Activated CD4-positive, alpha-beta T cell treated with anti-CD3 and anti-CD28 coated beads for 1 hour (primary cell): ENCODE results near the gene EXOC3L4.

ENCODE experiments used
- DNase-seq: peaks from one replicate; pipeline ENCODE4 v3.0.0-alpha.2; 2020

The EXOC3L4 gene

DNA sequence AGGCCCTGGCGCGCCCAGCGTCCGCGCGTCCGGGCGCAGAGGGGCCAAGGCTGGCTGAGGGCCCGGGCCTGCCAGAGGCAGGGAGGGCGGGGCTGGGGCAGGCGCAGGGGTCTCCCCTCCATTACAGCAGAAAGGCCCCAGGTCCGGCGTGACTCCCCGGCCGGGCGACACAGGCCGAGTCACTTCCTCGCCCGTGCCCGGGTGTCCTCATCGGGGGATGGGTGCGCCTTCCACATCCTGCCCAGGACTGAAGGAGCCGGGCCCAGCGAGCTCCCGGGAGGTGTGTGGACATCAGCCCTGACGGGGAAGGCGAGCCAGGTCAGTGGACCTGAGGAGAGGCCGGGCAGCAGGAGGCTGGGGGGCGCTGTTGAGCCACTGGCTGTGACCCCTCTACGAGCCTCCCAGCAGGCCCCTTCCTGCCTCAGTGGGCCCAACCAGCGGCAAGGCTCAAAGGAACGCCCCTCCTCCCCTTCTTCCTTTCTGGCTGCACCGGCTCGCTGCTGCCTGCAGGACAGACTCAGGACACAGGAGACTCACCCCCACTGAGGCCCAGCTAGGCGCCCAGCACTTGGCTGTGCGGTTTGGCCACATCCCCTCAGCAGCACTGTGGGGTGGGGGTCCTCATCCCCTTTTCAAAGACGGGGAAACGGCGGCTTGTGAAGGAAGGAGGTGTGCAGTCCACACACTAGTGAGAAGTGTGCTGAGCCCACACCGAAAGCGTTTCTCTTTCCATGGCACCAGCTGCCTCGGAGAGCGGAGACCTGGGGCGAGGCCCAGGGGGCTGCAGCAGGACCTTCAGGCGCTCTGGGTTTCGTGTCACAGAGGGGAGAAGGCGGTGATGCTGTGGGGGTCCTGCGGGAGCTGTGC lies 29.3 kb downstream of the EXOC3L4 start:
- no peak for DNase-seq

DNA sequence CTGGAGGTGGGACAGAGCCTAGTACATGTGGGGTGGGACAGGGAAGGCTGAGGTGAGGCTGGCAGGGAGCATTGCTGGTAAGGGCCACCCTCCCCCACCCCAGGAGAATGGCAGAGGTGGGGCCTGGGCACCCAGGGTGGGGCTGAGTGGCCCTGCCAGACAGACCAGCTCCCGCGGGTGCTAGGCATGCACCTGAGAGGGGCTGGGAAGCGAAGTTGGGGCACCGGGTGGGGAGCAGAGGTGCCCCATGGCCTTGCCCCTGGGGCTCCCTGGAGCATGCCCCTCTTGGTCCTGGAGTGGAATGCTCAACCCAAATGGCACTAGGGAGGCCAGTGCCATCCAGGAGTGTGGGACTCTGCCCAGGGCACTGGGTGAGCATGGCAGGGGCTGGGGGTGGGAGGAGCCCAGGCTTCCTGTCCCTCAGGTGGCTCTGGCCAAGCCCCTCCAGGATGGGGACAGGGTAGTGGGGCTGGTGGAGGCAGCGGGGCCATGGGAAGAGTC lies 30.0 kb downstream of the EXOC3L4 start:
- DNase-seq = no peak

DNA sequence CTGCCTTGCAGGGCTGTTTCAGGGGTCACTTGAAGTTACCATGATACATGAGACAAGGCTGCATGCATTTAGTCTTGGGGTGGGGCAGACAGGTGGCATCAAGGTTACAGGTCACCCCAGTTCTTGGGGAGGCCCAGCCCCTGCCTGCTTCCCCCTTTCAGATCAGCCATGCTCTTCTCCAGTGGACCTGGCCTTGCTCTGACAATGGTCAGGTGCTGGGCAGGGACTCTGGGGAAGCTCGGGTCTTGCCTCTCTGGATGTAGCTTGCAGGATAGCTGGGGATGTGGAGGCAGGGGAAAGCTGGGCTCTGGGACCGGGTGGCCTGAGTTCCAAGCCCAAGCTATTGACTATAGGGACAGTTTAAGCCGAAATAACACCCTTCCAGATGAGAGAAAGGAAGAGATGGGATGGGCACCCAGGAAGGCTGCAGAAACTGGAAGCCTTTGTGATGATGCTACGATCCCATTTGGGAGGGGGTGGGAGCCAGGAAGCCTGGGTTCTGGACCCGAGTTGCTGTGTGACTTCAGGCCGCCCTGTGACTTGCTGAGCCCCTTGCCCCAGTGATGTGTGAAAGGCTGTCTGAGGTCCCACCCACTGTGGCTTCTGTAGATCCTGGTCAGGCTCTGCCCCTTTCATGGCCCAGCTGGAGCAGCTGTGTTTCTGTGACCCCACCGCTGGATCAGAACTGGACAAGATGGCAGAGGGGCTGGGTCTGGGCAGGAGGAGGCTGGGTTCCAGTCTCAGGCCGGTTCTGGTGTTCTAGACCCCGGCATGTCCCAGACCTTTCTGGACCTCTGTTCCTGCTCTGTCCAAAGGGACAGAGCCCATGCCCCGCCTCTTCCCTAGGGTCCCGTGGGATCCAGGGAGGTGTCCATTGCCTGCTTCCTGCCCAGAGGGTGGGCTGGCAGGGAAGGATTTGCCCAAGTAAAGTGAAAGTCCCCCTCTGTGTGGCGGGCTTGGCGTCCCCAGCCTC lies 30.9 kb downstream of the EXOC3L4 start:
- no peak for DNase-seq

DNA sequence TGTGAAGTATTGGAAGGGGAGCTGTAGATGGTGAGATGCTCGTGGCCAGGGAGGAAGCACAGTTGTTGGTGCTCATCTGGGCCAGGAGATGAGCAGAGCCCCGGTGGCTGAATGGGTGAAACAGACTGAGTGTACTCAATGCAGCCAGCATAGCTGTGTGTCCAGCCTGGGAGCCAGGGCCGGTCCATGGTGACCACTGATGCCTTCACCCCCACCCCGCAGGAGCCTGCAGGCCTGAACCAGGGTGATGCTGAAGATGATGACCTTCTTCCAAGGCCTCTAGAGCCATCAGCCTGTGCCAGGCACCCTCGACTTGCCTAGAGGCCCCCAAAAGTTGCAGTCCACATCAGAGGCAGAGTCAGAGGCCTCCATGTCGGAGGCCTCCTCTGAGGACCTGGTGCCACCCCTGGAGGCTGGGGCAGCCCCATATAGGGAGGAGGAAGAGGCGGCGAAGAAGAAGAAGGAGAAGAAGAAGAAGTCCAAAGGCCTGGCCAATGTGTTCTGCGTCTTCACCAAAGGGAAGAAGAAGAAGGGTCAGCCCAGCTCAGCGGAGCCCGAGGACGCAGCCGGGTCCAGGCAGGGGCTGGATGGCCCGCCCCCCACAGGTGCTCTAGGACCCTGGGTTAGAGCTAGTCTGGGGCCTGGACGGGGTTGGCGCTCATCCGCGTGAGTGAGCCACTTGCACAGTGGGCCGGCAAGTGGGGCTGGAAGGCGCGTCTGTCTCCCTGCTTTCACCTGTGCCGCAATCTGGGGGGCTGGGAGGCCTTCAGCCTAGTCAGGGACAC lies 31.8 kb downstream of the EXOC3L4 start:
- DNase-seq = no peak

DNA sequence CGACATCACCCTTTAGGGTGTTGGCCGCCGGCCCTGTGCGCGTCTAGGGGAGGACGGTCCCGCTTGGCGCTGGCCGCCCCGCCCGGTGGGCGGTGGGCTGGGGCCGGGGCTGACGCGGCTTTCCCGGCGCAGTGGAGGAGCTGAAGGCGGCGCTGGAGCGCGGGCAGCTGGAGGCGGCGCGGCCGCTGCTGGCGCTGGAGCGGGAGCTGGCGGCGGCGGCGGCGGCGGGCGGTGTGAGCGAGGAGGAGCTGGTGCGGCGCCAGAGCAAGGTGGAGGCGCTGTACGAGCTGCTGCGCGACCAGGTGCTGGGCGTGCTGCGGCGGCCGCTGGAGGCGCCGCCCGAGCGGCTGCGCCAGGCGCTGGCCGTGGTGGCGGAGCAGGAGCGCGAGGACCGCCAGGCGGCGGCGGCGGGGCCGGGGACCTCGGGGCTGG lies 32.4 kb downstream of the EXOC3L4 start:
- no peak for DNase-seq

DNA sequence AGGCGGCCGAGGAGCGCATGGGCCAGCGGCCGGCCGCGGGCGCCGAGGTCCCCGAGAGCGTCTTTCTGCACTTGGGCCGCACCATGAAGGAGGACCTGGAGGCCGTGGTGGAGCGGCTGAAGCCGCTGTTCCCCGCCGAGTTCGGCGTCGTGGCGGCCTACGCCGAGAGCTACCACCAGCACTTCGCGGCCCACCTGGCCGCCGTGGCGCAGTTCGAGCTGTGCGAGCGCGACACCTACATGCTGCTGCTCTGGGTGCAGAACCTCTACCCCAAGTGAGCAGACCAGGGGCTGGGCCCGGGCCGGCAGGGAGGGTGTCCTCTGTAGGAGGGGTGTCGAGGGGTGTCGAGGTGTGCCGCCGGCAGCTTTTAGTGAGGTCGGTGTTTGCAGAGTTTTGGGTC lies 32.8 kb downstream of the EXOC3L4 start:
- no peak for DNase-seq

DNA sequence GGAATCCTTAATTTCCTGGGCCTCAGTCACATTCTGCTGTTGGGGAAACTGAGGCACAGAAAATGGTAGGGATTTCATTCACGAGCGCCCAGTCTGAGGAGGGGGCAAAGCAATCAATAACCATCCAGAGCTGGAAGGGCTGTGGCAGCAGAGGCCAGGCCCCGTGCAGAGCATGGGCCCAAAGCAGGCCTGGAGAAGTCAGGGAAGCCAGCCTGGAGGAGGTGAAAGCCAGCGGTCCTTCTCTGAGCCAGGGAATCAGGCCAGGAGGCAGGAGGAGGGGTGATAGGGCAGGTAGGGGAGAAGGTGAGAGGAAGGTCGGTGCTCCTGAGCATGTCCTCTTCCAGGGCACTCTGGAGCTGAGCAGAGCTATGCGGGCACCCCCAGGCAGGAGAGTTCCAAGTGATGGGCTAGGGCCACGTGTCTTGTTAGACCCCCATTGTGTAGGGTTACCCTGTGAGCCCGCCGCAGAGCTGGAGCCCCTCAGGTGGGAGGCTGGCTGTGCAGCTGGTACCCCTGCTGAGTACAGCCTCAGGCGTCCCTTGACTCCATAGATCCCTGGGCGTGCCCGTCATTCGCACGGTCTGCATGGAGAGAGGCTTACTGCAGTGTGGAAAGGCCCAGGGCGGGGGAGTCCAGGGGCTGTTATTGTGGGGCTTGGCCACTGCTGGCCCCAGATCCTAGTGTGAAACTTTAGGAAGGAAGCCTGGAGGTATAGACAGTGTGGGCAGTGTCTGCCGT lies 33.5 kb downstream of the EXOC3L4 start:
- no peak for DNase-seq

DNA sequence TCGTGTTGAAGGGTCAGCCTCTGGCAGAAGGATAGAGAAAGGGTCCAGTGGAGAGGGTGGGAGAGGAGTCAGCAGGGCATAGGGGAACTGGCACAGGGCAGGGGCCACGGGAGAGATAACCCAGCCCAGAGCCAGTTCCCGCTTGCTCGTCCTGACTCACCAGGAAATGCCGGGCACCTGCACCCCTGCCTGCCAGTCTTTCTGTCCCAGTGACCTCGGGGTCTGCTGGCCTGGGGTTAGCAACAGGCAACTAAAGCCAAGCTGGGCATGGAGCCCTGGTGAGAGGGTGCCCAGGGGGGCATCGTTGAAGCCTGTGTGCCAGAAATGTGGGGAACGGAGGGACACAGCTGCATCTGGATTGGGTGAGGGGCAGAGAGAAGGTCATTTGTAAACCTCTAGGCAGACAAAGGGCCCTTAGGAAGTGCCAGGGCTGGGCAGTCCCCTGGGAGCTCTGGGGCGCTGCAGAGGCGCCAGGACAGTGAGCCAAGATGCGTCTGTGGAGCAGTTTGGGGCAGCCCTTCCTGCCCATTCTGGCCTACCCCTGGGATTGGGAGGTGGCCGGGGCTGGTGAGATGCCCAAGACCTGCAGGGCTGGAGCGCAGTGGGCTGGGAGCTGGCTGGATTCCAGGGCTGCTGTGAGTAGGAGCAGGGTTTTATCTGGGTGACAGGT lies 34.2 kb downstream of the EXOC3L4 start:
- no peak for DNase-seq

DNA sequence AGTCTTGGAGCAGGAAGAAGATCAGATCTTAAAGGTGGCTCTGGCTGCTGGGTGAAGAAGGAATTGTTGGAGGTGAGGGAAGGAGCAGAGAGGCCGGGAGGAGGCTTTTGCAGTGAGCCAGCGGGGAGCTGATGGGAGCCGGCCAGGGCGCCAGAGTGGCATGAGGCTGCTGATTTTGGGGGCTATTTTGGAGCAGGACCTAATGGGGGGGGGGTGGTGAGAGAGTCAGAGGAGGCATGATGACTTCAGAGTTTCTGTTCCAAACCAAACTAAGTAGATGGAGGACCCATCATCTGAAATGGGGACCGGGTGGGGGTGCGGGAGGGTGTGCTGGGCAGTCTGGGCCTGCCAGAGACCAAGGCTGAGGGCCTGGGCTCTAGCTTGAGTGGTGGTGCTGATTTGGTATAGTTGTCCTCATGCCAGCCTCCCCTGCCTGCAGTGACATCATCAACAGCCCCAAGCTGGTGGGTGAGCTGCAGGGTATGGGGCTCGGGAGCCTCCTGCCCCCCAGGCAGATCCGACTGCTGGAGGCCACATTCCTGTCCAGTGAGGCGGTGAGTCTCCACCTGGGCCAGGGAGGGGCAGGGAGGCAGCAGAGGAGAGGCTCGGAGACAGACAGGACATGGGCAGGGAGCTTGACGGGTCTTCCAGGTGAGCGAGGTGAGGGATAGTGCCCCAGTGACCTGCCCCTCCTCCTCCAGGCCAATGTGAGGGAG lies 34.9 kb downstream of the EXOC3L4 start:
- no peak for DNase-seq

DNA sequence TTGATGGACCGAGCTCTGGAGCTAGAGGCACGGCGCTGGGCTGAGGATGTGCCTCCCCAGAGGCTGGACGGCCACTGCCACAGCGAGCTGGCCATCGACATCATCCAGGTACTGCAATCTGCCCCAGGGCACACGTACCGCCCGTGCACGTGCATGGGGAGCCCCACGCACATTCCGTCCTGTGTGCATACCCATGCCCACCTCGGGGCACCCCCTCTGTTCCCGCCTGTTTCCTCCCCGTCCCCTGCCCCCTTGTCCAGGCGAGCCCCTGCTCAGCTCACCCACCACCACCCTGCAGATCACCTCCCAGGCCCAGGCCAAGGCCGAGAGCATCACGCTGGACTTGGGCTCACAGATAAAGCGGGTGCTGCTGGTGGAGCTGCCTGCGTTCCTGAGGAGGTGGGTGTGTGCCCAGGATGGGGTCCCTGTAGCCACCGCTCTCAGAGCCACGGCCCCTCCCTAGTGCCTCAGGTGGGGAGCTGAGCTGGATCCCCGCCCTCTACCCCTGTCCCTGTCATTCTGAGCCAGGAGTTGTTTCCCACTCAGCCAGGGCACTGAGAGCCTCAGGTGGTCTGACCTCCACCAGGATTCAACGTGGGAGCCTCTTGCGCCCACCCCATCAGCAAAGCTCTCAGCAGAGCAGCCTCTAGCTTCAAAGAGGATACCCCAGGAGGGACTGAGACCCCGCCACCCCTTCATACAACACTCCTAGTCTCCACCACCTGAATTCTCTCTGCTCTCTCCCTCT lies 35.7 kb downstream of the EXOC3L4 start:
- DNase-seq = no peak

DNA sequence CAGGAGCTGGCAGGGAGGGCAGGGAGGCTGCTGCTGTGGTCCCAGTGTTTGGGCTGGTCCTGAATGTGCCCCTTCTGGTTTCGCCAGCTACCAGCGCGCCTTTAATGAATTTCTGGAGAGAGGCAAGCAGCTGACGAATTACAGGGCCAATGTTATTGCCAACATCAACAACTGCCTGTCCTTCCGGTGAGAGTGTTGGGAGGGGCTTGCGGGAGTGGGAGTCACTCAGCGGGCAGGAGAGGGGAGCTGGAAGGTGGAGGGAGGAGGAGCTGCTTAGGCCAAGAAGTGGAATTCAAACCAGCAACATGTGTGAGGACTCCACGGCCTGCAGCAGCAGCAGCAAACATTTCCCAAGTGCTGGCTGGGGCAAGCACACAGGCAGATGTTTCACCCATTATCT lies 36.4 kb downstream of the EXOC3L4 start:
- no peak for DNase-seq

DNA sequence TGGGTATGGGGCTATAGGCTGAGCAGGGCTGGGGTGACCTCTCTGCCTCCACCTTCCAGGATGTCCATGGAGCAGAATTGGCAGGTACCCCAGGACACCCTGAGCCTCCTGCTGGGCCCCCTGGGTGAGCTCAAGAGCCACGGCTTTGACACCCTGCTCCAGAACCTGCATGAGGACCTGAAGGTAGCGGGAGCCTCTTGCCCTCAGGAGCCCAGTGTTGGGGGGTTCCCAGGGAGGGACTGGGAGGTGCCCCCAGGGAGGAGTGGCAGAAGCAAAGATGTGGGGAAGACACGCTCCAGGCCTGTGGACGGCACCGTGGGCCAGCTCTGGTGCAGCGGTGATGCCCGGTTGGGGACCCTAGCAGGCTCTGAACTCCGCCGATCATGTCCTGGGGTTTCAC lies 37.1 kb downstream of the EXOC3L4 start:
- no peak for DNase-seq

DNA sequence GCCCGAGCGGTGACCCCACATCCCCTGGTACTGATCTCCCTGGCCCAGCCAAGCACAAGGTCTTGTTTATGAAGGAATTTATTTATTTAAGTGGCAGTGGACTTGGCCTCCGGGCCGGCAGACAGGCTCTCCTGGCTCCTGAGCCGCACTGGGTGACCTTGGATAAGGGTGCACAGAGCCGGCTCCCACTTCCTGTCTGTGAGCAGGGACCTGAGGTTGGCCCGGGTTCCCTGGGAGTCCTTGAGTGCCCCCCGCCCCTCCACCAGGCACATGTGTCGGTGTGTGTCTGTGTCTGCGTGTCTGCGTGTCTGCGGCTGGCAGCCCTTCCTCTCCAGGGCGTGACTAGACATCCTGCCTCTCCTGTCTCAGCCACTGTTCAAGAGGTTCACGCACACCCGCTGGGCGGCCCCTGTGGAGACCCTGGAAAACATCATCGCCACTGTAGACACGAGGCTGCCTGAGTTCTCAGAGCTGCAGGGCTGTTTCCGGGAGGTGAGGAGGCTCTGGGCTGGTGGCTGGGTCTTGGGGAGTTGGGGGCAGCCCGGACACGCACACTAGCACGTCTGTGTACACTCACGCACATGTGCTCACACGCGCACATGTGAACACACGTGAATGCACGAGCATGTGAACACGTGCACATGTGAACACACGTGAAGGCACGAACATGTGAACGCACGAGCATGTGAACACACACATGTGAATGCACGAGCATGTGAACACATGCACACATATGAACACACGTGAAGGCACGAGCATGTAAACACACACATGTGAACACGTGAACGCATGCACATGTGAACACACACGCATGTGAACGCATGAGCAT lies 38.1 kb downstream of the EXOC3L4 start:
- DNase-seq = no peak

DNA sequence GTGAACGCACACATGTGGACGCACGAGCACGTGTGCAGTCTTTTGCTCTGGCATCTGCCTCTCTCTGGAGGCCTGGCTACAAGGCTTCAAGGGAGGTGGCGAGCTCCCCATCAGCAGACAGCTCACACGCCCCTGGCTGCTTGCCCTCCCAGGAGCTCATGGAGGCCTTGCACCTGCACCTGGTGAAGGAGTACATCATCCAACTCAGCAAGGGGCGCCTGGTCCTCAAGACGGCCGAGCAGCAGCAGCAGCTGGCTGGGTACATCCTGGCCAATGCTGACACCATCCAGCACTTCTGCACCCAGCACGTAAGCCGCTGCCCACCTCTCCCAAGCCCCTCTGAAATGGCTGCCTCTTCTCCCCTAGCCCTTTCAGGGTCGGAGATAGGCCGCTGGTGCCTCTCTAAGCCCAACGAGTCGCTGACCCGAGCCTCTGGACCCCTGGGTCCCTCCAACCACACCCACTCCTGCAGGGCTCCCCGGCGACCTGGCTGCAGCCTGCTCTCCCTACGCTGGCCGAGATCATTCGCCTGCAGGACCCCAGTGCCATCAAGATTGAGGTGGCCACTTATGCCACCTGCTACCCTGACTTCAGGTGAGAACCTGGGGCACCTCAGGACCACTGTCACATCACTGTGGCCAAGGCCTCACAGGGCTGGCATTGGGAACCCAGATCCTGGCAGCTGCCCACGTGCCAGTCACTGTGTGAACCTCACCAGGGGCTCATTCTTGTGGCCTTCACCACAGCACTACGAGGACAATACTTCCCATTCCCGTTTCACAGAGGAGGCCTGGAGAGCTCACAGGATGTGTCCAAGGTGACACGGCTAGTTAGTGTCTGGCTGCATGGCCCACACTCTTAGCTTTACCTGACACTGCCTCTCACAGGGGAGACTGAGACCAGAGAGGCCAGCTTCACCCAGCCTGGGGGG lies 39.0 kb downstream of the EXOC3L4 start:
- no peak for DNase-seq

DNA sequence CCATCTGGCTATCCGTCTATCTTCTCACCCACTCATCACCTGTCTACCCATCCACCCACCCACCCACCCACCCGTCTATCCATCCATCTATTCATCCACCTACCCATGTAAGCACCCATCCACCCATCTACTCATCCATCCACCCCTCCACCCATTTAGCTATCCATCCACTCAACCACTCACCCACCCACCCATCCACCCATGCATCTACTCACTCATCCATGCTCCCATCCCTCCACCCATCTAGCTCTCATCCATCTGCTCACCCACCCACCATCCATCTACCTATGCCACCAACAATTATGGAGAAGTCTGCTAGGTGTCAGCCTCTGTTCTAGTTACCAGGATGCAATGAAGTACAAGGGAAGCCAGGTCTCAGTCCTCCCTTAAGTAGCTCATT lies 39.9 kb downstream of the EXOC3L4 start:
- DNase-seq = no peak

DNA sequence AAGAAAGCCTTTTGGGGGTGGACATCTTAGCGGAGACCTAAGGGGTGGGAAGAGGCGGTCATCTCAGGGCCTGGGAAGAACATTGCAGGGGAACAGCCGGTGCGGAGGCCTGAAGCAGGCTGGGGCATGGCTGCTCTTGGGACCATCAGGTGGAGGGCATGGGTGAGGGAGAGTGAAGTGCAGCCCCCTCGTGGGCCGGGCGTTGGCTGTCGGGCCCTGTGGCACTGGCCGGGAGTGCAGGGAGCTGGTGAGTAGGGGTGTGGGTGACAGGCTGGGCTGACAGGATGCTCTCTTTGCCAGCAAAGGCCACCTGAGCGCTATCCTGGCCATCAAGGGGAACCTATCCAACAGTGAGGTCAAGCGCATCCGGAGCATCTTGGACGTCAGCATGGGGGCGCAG lies 40.4 kb downstream of the EXOC3L4 start:
- no peak for DNase-seq

DNA sequence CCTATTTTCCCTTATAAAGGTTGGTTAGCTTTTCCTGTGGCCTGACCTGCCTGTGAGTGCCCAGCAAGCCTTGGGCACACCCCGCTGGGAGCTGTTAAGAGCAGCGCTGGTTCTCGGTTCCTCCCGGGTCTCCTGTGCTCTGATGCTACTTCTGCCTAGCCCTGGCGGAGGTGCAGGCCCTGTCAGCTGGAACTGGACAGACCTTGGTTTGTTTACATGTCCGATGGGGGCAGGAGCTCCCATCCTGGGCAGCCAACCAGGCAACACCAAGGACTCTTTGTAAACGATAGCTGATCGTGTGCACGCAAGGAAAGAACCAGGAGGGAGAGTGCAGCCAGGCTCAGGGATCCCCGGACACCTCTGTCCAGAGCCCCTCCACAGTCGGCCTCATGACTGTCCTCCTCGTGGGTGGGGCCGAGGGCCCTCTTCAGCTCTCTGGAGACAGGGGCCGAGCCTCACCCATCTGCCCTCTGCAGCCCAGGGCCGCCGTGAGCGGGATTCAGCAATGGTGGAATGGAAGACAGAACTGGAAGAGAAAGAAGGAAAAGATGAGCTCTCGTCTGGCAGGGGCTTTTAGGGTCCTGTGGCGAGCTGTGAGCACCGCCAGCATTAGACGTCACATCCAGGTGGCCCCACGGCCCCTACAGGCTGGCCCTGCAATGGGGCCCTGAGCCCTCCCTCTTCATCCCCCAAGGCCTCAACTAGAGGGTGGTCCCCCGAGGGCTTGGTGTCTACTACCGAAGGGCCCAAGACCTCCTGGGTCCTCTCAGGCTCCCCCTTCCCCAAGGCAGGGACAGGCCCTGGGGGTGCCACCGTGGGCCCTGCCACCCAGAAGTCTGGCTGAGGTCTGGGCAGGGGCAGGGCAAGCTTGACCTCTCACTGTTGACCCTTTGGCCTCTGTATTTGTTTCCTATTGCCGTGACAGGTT lies 41.1 kb downstream of the EXOC3L4 start:
- DNase-seq = no peak
